ENCODE measurements around the gene LARP6. TPM values are rescaled to one million over a fixed set of nuclear protein-coding genes. Genes with fewer than 3 reads are reported as not detected.

Gene LARP6
- total RNA-seq, 4 donors from 2014 or later, result 0.35 to 23.9 (median 6.0) TPM

GRCh38 chr15:70797464-70797863 is 56.5 kb downstream of the LARP6 start:
- TF ChIP-seq POLR2A (IDR thresholded peaks at IDR 0.05) (no peak), CTCF (IDR thresholded peaks at IDR 0.05) (no peak)
- no peaks in the 10 kb centered on the region for H3K9me3 ChIP-seq
- no peaks in the 10 kb centered on the region for H3K36me3 ChIP-seq
- H3K4me1 ChIP-seq, result peaks cover 0 to 8% (median 0%) of the 10 kb centered on the region in 4 donors
- H3K4me3 ChIP-seq, result no peak overlapping the region
- no peaks in the 10 kb centered on the region for H3K27me3 ChIP-seq
- no peak overlapping the region for H3K27ac ChIP-seq
- DNase-seq, result no peak

GRCh38 chr15:70796516-70797310 is 57.2 kb downstream of the LARP6 start:
- TF ChIP-seq POLR2A (IDR thresholded peaks at IDR 0.05), result no peak
- TF ChIP-seq CTCF (IDR thresholded peaks at IDR 0.05), result no peak
- Histone ChIP-seq H3K4me1 (peaks cover 0 to 8% (median 0%) of the 10 kb centered on the region in 4 donors), H3K9me3 (no peaks in the 10 kb centered on the region), H3K27me3 (no peaks in the 10 kb centered on the region), H3K27ac (no peak overlapping the region), H3K4me3 (no peak overlapping the region), H3K36me3 (no peaks in the 10 kb centered on the region)
- no peak for DNase-seq

- Histone ChIP-seq H3K9me3 (no peaks in the 10 kb centered on the region), H3K4me3 (no peak overlapping the region), H3K36me3 (no peaks in the 10 kb centered on the region), H3K4me1 (peaks cover 0 to 8% (median 0%) of the 10 kb centered on the region in 4 donors), H3K27me3 (no peaks in the 10 kb centered on the region), H3K27ac (no peak overlapping the region)
- no peak for TF ChIP-seq CTCF (IDR thresholded peaks at IDR 0.05)
- TF ChIP-seq POLR2A (IDR thresholded peaks at IDR 0.05), result no peak
- no peak for DNase-seq
These were observed 58.7 kb downstream of the LARP6 start for GRCh38 chr15:70795311-70795665.

- TF ChIP-seq POLR2A (IDR thresholded peaks at IDR 0.05) (no peak), CTCF (IDR thresholded peaks at IDR 0.05) (no peak)
- no peaks in the 10 kb centered on the region for H3K36me3 ChIP-seq
- H3K27ac ChIP-seq, result no peak overlapping the region
- H3K9me3 ChIP-seq, result no peaks in the 10 kb centered on the region
- H3K27me3 ChIP-seq, result no peaks in the 10 kb centered on the region
- no peak for DNase-seq
- no peak overlapping the region for H3K4me3 ChIP-seq
- peaks cover 0 to 3% (median 0%) of the 10 kb centered on the region in 4 donors for H3K4me1 ChIP-seq
These were observed 59.2 kb downstream of the LARP6 start for GRCh38 chr15:70794596-70795310.

GRCh38 chr15:70793694-70794093 is 60.3 kb downstream of the LARP6 start:
- no peaks in the 10 kb centered on the region for H3K27me3 ChIP-seq
- no peak overlapping the region for H3K27ac ChIP-seq
- no peaks in the 10 kb centered on the region for H3K9me3 ChIP-seq
- H3K36me3 ChIP-seq, result no peaks in the 10 kb centered on the region
- no peak for TF ChIP-seq POLR2A (IDR thresholded peaks at IDR 0.05)
- no peak for TF ChIP-seq CTCF (IDR thresholded peaks at IDR 0.05)
- no peak overlapping the region for H3K4me3 ChIP-seq
- DNase-seq, result no peak
- H3K4me1 ChIP-seq, result no peaks in the 10 kb centered on the region
